ENCODE data around the gene DPEP2. TPM values are rescaled to one million over a fixed set of nuclear protein-coding genes. Genes with fewer than 3 reads are reported as not detected.

Gene DPEP2
- total and polyA plus RNA-seq, 2 of the 13 experiments (the other 11 are each of a cell fraction or from before 2014, with no cell fraction given): 0.18 TPM; not detected in 1

DNA sequence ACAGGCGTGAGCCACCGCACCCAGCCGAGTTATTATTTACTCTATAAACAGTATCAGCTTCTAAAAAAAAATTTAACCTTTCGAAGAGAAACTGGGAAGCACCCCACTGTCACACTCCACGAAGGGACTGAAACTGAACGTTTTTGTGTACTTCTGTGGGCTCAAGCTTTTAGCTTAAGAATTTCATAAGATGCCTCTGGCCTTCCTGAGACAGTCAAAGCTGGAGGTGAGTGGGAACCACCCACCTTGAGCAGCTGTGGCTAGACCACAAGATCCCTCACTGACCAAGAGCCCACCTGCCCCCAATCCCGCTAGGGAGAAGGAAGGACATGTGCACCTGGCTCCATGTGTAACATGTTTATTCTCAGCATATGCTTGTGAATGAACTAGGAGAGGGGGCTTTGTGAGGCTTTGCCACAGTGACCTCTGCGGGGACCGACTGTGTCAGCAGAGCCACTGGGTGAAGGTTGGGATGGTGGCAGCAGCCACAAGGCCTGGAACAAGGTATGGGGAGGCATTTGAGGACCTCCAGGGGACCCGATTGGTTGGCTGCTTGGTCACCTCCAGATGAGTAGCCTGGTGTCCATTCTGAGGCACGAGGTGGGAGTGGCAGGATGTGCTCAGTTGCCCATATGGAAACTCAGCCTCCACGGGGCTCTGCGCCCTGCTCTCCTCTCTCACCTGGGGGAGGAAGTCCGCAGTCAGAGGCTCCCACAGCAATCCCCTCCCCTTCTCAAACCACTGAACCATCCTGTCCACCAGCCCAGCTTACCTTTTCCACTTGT, 23.8 kb downstream of the DPEP2 start:
- Histone ChIP-seq H2AFZ (ENCODE audit: low read length) (no peak overlapping the region), H3K9ac (ENCODE audit: insufficient read depth, low read depth, low read length) (no peak overlapping the region), H3K4me3 (replicated peaks in 1 of 3; ENCODE audit: insufficient read depth in 1 of 3, low read depth in 2 of 3, low read length in 3 of 3) (no peak overlapping the region), H3K79me2 (ENCODE audit: insufficient read depth, low read length) (no peaks in the 10 kb centered on the region), H4K20me1 (ENCODE audit: insufficient read depth, low read length) (no peaks in the 10 kb centered on the region), H3K27me3 (ENCODE audit: control insufficient read depth in 1 of 2, insufficient read depth in 2 of 2, low read length in 2 of 2) (peaks cover 5 to 40% of the 10 kb centered on the region in 2 experiments; a peak in 4 of 5 replicates), H3K4me1 (ENCODE audit: insufficient read depth, low read length) (peaks cover 54% of the 10 kb centered on the region), H3K4me2 (ENCODE audit: low read depth, low read length) (peak overlapping the region; percentile 10; the same call in 1 of the 2 replicates), H3K27ac (ENCODE audit: extremely low read length, insufficient read depth, low read length) (no peak overlapping the region), H3K36me3 (replicated peaks in 1 of 2; ENCODE audit: control insufficient read depth in 1 of 2, insufficient read depth in 2 of 2, low read length in 2 of 2) (no peaks in the 10 kb centered on the region), H3K9me3 (ENCODE audit: low read length) (no peaks in the 10 kb centered on the region)
- POLR2A ChIA-PET: interaction anchor here (2.3 kb wide), 1 partner anchor 9 kb away, joined by 9 read pairs; no protein-coding TSS in a partner anchor
- BruUV-seq (replicated peaks): no TSS peak
- TF ChIP-seq, protein P1, sequence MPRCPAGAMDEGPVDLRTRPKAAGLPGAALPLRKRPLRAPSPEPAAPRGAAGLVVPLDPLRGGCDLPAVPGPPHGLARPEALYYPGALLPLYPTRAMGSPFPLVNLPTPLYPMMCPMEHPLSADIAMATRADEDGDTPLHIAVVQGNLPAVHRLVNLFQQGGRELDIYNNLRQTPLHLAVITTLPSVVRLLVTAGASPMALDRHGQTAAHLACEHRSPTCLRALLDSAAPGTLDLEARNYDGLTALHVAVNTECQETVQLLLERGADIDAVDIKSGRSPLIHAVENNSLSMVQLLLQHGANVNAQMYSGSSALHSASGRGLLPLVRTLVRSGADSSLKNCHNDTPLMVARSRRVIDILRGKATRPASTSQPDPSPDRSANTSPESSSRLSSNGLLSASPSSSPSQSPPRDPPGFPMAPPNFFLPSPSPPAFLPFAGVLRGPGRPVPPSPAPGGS (CRISPR knock-in tag; IDR thresholded peaks at IDR 0.05): 0 out of 2 replicates have a peak, but pooled peaks have one; percentile 19
- TF ChIP-seq KDM5A (IDR thresholded peaks at IDR 0.05; ENCODE audit: borderline replicate concordance, low read length): no peak
- TF ChIP-seq CREB1 (IDR thresholded peaks at IDR 0.05): no peak
- TF ChIP-seq CREB1 (CRISPR knock-in tag; IDR thresholded peaks at IDR 0.05): no peak
- TF ChIP-seq, protein P2, sequence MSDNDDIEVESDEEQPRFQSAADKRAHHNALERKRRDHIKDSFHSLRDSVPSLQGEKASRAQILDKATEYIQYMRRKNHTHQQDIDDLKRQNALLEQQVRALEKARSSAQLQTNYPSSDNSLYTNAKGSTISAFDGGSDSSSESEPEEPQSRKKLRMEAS (IDR thresholded peaks at IDR 0.05): 0 out of 2 replicates have a peak, but pooled peaks have one; percentile 16
- TF ChIP-seq, protein P3, sequence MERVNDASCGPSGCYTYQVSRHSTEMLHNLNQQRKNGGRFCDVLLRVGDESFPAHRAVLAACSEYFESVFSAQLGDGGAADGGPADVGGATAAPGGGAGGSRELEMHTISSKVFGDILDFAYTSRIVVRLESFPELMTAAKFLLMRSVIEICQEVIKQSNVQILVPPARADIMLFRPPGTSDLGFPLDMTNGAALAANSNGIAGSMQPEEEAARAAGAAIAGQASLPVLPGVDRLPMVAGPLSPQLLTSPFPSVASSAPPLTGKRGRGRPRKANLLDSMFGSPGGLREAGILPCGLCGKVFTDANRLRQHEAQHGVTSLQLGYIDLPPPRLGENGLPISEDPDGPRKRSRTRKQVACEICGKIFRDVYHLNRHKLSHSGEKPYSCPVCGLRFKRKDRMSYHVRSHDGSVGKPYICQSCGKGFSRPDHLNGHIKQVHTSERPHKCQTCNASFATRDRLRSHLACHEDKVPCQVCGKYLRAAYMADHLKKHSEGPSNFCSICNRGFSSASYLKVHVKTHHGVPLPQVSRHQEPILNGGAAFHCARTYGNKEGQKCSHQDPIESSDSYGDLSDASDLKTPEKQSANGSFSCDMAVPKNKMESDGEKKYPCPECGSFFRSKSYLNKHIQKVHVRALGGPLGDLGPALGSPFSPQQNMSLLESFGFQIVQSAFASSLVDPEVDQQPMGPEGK (CRISPR knock-in tag; IDR thresholded peaks at IDR 0.05): no peak
- TF ChIP-seq, protein P4, sequence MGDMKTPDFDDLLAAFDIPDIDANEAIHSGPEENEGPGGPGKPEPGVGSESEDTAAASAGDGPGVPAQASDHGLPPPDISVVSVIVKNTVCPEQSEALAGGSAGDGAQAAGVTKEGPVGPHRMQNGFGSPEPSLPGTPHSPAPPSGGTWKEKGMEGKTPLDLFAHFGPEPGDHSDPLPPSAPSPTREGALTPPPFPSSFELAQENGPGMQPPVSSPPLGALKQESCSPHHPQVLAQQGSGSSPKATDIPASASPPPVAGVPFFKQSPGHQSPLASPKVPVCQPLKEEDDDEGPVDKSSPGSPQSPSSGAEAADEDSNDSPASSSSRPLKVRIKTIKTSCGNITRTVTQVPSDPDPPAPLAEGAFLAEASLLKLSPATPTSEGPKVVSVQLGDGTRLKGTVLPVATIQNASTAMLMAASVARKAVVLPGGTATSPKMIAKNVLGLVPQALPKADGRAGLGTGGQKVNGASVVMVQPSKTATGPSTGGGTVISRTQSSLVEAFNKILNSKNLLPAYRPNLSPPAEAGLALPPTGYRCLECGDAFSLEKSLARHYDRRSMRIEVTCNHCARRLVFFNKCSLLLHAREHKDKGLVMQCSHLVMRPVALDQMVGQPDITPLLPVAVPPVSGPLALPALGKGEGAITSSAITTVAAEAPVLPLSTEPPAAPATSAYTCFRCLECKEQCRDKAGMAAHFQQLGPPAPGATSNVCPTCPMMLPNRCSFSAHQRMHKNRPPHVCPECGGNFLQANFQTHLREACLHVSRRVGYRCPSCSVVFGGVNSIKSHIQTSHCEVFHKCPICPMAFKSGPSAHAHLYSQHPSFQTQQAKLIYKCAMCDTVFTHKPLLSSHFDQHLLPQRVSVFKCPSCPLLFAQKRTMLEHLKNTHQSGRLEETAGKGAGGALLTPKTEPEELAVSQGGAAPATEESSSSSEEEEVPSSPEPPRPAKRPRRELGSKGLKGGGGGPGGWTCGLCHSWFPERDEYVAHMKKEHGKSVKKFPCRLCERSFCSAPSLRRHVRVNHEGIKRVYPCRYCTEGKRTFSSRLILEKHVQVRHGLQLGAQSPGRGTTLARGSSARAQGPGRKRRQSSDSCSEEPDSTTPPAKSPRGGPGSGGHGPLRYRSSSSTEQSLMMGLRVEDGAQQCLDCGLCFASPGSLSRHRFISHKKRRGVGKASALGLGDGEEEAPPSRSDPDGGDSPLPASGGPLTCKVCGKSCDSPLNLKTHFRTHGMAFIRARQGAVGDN (CRISPR knock-in tag; IDR thresholded peaks at IDR 0.05): peak; percentile 47
- no peak for FAIRE-seq
- CTCF ChIA-PET (ENCODE audit: low intra/inter-chr PET ratio, low total read pairs): no interaction called here
- intact Hi-C loops (cut with micrococcal nuclease; ENCODE audit: unreplicated experiment): no loop called here
- in situ Hi-C loops (cut with HindIII; ENCODE audit: extremely low pct_ligation_motif_present, low pct_unique_long_range_greater_than_20kb): no loop called here
- peak; percentile 19 for ATAC-seq
- DNase-seq (ENCODE audit: low spot score): no peak
- 11% methylated on average over 14 of the region's 14 CpGs for WGBS (ENCODE audit: low lambda C conversion rate)

All from HepG2 (cell line).